Stomach (tissue), 4 donors: ENCODE data around the gene WAS.

ENCODE experiments used
- EP300 ChIP-seq: sonication (generic); formaldehyde crosslinking; IDR thresholded peaks from one replicate; pipeline ENCODE4 v1.6.1; 2017; ENCODE audit warnings: antibody characterized with exemption
- POLR2A ChIP-seq, 4 donors: fragments of 450-650 bp; IDR thresholded peaks; one replicate each; pipeline ENCODE4 v1.6.1; 2016; ENCODE audit warnings: antibody characterized with exemption in 4 of 4, control low read depth in 2 of 4, mild to moderate bottlenecking in 1 of 4, moderate library complexity in 1 of 4
- POLR2AphosphoS5 ChIP-seq, 3 donors: sonication (generic); formaldehyde crosslinking; IDR thresholded peaks; one replicate each; pipeline ENCODE4 v1.6.1; 2016; ENCODE audit warnings: antibody characterized with exemption in 3 of 3
- TF ChIP-seq, protein P1 (sequence below), 7 experiments: fragments of 450-650 bp in 4 of 7; fragments of 200-600 bp in 3 of 7; sonication (generic) in 3 of 7; IDR thresholded peaks; one replicate each; pipeline ENCODE4 v1.5.1; 2016 to 2019; ENCODE audit warnings: antibody characterized with exemption in 7 of 7, control low read depth in 2 of 7, mild to moderate bottlenecking in 1 of 7

GRCh38 chrX:48667509-48667908 is 16.1 kb upstream of the WAS start:
- TF ChIP-seq, protein P1, sequence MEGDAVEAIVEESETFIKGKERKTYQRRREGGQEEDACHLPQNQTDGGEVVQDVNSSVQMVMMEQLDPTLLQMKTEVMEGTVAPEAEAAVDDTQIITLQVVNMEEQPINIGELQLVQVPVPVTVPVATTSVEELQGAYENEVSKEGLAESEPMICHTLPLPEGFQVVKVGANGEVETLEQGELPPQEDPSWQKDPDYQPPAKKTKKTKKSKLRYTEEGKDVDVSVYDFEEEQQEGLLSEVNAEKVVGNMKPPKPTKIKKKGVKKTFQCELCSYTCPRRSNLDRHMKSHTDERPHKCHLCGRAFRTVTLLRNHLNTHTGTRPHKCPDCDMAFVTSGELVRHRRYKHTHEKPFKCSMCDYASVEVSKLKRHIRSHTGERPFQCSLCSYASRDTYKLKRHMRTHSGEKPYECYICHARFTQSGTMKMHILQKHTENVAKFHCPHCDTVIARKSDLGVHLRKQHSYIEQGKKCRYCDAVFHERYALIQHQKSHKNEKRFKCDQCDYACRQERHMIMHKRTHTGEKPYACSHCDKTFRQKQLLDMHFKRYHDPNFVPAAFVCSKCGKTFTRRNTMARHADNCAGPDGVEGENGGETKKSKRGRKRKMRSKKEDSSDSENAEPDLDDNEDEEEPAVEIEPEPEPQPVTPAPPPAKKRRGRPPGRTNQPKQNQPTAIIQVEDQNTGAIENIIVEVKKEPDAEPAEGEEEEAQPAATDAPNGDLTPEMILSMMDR (IDR thresholded peaks at IDR 0.05), result no peak
- TF ChIP-seq POLR2A (IDR thresholded peaks at IDR 0.05), result no peak
- TF ChIP-seq EP300, result no peak
- no peak for TF ChIP-seq POLR2AphosphoS5 (IDR thresholded peaks at IDR 0.05)
